Endodermal cell (in vitro differentiated cells): ENCODE measurements around the gene KLHL22. TPM values are rescaled to one million over a fixed set of nuclear protein-coding genes. Genes with fewer than 3 reads are reported as not detected.

ENCODE experiments used
- DNase-seq: peaks from one replicate; pipeline ENCODE4 v3.0.0-alpha.2; 2017
- H3K27ac ChIP-seq: 2 replicates; pipeline ENCODE4 v1.5.1; 2013; ENCODE audit warnings: mild to moderate bottlenecking, low read depth, low read length, moderate library complexity
- H3K27me3 ChIP-seq: 2 replicates; pipeline ENCODE4 v1.6.1; 2013; ENCODE audit warnings: mild to moderate bottlenecking, low read length, moderate library complexity; ENCODE audit not compliant: insufficient read depth, control insufficient read depth, poor library complexity, severe bottlenecking
- H3K36me3 ChIP-seq: 2 replicates; pipeline ENCODE4 v1.7.0; 2013; ENCODE audit warnings: mild to moderate bottlenecking, low read length, moderate library complexity; ENCODE audit not compliant: control insufficient read depth, insufficient read depth
- H3K4me1 ChIP-seq: one replicate; pipeline ENCODE4 v1.7.0; 2013; ENCODE audit warnings: low read length; ENCODE audit not compliant: control insufficient read depth, insufficient read depth
- H3K4me3 ChIP-seq: 2 replicates; pipeline ENCODE4 v1.5.1; 2013; ENCODE audit warnings: mild to moderate bottlenecking, low read length, moderate library complexity
- H3K9ac ChIP-seq: 2 replicates; pipeline ENCODE4 v1.6.1; 2013; ENCODE audit warnings: mild to moderate bottlenecking, low read length, moderate library complexity; ENCODE audit not compliant: poor library complexity, severe bottlenecking; ENCODE audit errors: extremely low read depth
- H3K9me3 ChIP-seq: 2 replicates; pipeline ENCODE4 v1.6.1; 2013; ENCODE audit warnings: mild to moderate bottlenecking, low read length, moderate library complexity; ENCODE audit not compliant: control insufficient read depth
- H3K27ac Mint-ChIP-seq: 2 replicates; pipeline ENCODE4 v1.8.0; 2020; ENCODE audit warnings: mixed read lengths
- H3K27me3 Mint-ChIP-seq: 2 replicates; pipeline ENCODE4 v1.8.0; 2021; ENCODE audit warnings: mild to moderate bottlenecking, mixed read lengths; ENCODE audit not compliant: insufficient read depth
- H3K36me3 Mint-ChIP-seq: 2 replicates; pipeline ENCODE4 v1.8.0; 2020; ENCODE audit warnings: low read depth, mixed read lengths
- H3K4me1 Mint-ChIP-seq: 2 replicates; pipeline ENCODE4 v1.8.0; 2020; ENCODE audit warnings: mixed read lengths
- H3K4me3 Mint-ChIP-seq: 2 replicates; pipeline ENCODE4 v1.8.0; 2020; ENCODE audit warnings: mild to moderate bottlenecking, moderate library complexity, mixed read lengths
- H3K9me3 Mint-ChIP-seq: 2 replicates; pipeline ENCODE4 v1.8.0; 2020; ENCODE audit warnings: mild to moderate bottlenecking, mixed read lengths
- WGBS, 2 experiments: methylation state at CpG; one replicate each; pipeline versions ENCODE4 v1.1.5 to v1.1.7; 2013; ENCODE audit warnings: missing lambda C conversion rate in 2 of 2, mixed read lengths in 1 of 2; ENCODE audit not compliant: insufficient coverage in 1 of 2, insufficient read length in 1 of 2; 5-methylcytosine and 5-hydroxymethylcytosine counted together
- total RNA-seq, 2 donors: library from RNA; stranded (reverse); fragmentation: NEBNext Ultra II Directional in 1 of 2; extraction: Animal tissue kit (Norgen Biotek cat#: 25700) in 1 of 2; gene quantifications; 2 replicates in 1 of 2; 3 replicates in 1 of 2; pipeline ENCODE4 v1.2.1, GENCODE V29; 2021
- TF ChIP-seq, protein P1 (sequence below): fragments of 200-600 bp; sonication (generic); conservative IDR thresholded peaks from 2 replicates; pipeline ENCODE4 v1.5.0; 2021; ENCODE audit warnings: antibody characterized with exemption, mild to moderate bottlenecking

KLHL22 gene
- total RNA-seq, 2 donors from 2014 or later, result 26.5 to 32.8 TPM

DNA sequence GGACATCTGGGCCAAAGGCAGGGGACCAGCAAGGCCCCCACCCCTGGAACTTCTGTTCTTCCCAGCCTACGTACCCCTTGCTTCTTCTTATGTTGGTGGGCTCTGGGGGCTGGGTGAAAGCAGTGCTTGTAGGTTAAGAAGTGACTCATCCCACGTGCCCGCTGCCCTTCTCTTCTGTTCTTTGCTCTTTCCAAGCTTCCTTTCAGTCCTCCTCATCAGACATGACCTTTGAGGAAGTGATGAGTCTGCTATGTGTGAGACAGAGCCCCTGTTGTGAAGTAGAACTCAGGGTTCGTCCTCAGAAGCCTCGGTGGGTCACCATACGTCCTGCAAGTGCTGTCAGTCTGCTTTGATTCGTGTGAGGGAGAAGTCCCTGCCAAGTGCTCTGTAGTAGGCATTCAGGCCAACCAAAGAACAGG lies 24.5 kb upstream of the KLHL22 start:
- no peak for DNase-seq
- peaks cover 47% of the 10 kb centered on the region for H3K36me3 ChIP-seq
- H3K27ac ChIP-seq, result no peak overlapping the region
- Mint-ChIP-seq H3K36me3 (peaks cover 16% of the 10 kb centered on the region), H3K9me3 (no peaks in the 10 kb centered on the region), H3K27ac (no peak overlapping the region), H3K27me3 (no peaks in the 10 kb centered on the region), H3K4me1 (peaks cover 14% of the 10 kb centered on the region), H3K4me3 (no peak overlapping the region)
- H3K9me3 ChIP-seq, result no peaks in the 10 kb centered on the region
- no peaks in the 10 kb centered on the region for H3K4me1 ChIP-seq
- H3K27me3 ChIP-seq, result no peaks in the 10 kb centered on the region
- no peak overlapping the region for H3K9ac ChIP-seq
- WGBS, 2 experiments, result 83 to 93% methylated on average over 3 to 7 of the region's 7 CpGs
- H3K4me3 ChIP-seq, result no peak overlapping the region
- TF ChIP-seq, protein P1, sequence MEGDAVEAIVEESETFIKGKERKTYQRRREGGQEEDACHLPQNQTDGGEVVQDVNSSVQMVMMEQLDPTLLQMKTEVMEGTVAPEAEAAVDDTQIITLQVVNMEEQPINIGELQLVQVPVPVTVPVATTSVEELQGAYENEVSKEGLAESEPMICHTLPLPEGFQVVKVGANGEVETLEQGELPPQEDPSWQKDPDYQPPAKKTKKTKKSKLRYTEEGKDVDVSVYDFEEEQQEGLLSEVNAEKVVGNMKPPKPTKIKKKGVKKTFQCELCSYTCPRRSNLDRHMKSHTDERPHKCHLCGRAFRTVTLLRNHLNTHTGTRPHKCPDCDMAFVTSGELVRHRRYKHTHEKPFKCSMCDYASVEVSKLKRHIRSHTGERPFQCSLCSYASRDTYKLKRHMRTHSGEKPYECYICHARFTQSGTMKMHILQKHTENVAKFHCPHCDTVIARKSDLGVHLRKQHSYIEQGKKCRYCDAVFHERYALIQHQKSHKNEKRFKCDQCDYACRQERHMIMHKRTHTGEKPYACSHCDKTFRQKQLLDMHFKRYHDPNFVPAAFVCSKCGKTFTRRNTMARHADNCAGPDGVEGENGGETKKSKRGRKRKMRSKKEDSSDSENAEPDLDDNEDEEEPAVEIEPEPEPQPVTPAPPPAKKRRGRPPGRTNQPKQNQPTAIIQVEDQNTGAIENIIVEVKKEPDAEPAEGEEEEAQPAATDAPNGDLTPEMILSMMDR, result no peak

DNA sequence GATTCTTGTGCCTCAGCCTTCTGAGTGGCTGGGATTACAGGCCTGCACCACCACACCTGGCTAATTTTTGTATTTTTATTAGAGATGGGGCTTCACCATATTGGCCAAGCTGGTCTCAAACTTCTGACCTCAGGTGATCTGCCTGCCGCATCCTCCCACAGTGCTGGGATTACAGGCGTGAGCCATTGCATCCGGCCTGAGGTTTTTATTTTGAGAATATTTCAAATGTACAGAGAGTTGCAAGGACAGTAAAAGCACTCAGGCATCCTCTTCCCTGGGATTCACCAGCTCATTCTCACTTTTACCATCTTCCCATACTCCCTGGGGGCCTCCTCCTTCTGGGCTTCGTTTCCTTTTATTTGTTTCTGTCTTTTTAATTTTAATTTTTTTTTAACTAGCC lies 24.0 kb upstream of the KLHL22 start:
- Mint-ChIP-seq H3K9me3 (no peaks in the 10 kb centered on the region), H3K27me3 (no peaks in the 10 kb centered on the region), H3K36me3 (peaks cover 17% of the 10 kb centered on the region), H3K4me3 (no peak overlapping the region), H3K4me1 (peaks cover 14% of the 10 kb centered on the region), H3K27ac (no peak overlapping the region)
- no peaks in the 10 kb centered on the region for H3K27me3 ChIP-seq
- no peaks in the 10 kb centered on the region for H3K4me1 ChIP-seq
- WGBS, 2 experiments, result 83 to 100% methylated on average over 2 to 4 of the region's 4 CpGs
- H3K27ac ChIP-seq, result no peak overlapping the region
- H3K4me3 ChIP-seq, result no peak overlapping the region
- H3K36me3 ChIP-seq, result peaks cover 53% of the 10 kb centered on the region
- TF ChIP-seq, protein P1, result no peak
- H3K9me3 ChIP-seq, result no peaks in the 10 kb centered on the region
- DNase-seq, result no peak
- H3K9ac ChIP-seq, result no peak overlapping the region

DNA sequence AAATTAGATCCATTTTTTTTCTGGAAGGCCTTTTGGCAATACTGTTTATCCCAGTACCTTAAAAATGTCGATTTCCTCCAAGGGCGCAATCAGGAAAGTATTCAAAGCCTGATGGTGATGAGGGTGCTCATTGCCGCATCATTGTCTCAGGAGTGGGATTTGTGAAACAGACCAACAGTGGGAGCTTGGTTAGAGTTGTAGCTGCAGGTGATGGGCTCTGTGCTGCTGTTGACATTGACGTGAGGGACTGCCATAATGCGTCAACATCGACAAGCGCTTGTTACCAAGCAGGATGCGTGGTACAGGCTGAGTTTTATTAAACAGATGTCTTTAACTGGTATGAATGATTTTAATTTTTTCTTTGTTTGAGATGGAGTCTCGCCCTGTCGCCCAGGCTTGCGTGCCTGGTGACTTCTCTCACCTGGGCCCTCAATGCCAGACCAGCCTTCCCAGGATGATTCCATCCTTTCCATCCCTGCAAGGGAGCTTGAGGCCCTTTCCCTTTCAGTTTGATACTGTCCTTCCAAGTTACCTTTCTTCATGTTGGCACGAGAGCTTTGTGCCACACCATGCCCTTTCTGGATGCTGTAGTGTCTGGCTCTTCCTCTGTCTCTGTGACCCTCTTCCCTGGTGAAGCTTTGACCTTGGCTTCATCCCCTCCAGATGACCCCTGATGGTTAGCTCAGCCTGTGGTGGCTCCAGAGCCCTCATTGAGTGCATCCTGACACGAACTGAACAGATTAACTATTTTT lies 22.4 kb upstream of the KLHL22 start:
- H3K27ac Mint-ChIP-seq, result no peak overlapping the region
- H3K27ac ChIP-seq, result no peak overlapping the region
- H3K4me3 Mint-ChIP-seq, result no peak overlapping the region

More for the DNA sequence above, 22.4 kb upstream of the KLHL22 start:
- TF ChIP-seq, protein P1, result no peak
- H3K27me3 Mint-ChIP-seq, result no peaks in the 10 kb centered on the region
- peaks cover 23% of the 10 kb centered on the region for H3K36me3 Mint-ChIP-seq
- no peak overlapping the region for H3K9ac ChIP-seq
- 90 to 92% methylated on average over 11 to 13 of the region's 13 CpGs for WGBS, 2 experiments
- peaks cover 10% of the 10 kb centered on the region for H3K4me1 Mint-ChIP-seq
- DNase-seq, result no peak
- no peaks in the 10 kb centered on the region for H3K9me3 ChIP-seq
- no peaks in the 10 kb centered on the region for H3K4me1 ChIP-seq
- no peaks in the 10 kb centered on the region for H3K9me3 Mint-ChIP-seq
- H3K36me3 ChIP-seq, result peaks cover 57% of the 10 kb centered on the region
- H3K27me3 ChIP-seq, result no peaks in the 10 kb centered on the region
- no peak overlapping the region for H3K4me3 ChIP-seq
